Measurements from ENCODE around the gene LSM12.

Gene LSM12

GRCh38 chr17:44093231-44093900 is 26.9 kb upstream of the LSM12 start:
- no peak overlapping the region for H3K4me3 ChIP-seq (ENCODE audit: low read length)
- DNase-seq (ENCODE audit: low read depth) = no peak

DNA sequence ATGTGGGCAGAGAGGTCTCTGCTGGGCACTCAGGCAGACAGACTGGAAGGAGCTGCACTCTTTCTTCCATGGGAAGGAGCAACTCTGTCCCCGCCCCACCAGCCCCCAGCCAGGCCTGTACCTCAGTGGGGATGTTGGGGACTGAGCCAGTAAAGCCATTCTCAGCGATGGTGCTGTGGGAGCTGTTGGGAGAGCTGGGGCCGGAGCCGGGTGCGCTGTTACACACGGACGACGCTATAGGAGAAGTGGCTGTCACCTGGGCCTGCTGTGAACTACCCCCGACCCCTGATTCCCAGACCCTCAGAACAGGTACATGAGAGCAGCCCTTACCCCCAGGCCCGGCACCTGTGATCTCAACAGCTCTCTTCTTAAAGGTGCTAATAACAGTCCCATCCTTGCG is 25.6 kb upstream of the LSM12 start:
- TF ChIP-seq, protein P1, sequence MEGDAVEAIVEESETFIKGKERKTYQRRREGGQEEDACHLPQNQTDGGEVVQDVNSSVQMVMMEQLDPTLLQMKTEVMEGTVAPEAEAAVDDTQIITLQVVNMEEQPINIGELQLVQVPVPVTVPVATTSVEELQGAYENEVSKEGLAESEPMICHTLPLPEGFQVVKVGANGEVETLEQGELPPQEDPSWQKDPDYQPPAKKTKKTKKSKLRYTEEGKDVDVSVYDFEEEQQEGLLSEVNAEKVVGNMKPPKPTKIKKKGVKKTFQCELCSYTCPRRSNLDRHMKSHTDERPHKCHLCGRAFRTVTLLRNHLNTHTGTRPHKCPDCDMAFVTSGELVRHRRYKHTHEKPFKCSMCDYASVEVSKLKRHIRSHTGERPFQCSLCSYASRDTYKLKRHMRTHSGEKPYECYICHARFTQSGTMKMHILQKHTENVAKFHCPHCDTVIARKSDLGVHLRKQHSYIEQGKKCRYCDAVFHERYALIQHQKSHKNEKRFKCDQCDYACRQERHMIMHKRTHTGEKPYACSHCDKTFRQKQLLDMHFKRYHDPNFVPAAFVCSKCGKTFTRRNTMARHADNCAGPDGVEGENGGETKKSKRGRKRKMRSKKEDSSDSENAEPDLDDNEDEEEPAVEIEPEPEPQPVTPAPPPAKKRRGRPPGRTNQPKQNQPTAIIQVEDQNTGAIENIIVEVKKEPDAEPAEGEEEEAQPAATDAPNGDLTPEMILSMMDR (conservative IDR thresholded peaks at IDR 0.05; ENCODE audit: low read length) = no peak
- H3K4me3 ChIP-seq (ENCODE audit: low read length) = no peak overlapping the region
- DNase-seq (ENCODE audit: low read depth) = no peak

More at GRCh38 chr17:44093231-44093900, 26.9 kb upstream of the LSM12 start:
- TF ChIP-seq, protein P1 (conservative IDR thresholded peaks at IDR 0.05; ENCODE audit: low read length) = no peak

GRCh38 chr17:44091200-44091997 is 24.9 kb upstream of the LSM12 start:
- no peak for DNase-seq (ENCODE audit: low read depth)
- H3K4me3 ChIP-seq (ENCODE audit: low read length) = no peak overlapping the region
- TF ChIP-seq, protein P1 (conservative IDR thresholded peaks at IDR 0.05; ENCODE audit: low read length) = no peak

DNA sequence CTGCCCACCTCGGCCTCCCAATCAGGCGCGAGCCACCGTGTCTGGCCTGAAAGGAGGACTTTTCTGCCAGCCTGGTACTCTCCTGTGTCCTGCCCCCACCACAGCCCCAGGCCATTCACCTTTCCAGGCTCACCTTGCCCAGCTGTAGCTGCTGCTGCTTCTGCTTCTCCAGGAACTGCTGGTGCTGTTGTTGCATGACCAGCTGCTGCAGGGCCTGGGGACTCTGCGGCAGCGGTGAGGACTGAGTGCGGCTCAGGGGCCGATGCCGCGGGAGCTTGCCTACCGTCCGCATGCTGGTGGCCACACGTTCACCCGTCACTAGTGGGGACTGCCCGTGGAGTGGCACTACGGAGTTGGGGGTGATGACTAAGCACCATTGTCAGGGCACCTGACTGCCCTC is 21.8 kb upstream of the LSM12 start:
- no peak for DNase-seq (ENCODE audit: low read depth)
- TF ChIP-seq, protein P1 (conservative IDR thresholded peaks at IDR 0.05; ENCODE audit: low read length) = no peak
- no peak overlapping the region for H3K4me3 ChIP-seq (ENCODE audit: low read length)

DNA sequence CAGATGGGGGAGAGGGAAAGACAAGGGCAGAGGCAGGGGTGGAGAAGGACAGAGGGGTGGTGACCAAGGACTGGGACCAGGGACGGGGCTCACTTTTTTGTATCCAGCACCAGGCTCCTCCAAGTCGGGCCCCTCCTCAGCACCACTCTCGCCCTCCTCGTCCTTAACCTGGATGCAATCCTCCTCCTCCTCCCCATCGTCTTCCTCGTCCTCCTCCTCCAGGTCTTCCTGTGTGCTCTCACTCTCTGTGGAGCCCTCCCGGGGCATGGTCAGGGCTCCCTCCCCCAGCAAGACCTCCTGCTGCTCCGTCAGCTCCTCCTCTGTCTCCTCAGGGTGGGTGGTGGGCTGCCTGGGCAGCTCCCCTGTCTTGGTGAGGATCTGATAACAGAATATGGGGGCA is 20.8 kb upstream of the LSM12 start:
- DNase-seq (ENCODE audit: low read depth) = no peak
- H3K4me3 ChIP-seq (ENCODE audit: low read length) = no peak overlapping the region
- TF ChIP-seq, protein P1 (conservative IDR thresholded peaks at IDR 0.05; ENCODE audit: low read length) = no peak

DNA sequence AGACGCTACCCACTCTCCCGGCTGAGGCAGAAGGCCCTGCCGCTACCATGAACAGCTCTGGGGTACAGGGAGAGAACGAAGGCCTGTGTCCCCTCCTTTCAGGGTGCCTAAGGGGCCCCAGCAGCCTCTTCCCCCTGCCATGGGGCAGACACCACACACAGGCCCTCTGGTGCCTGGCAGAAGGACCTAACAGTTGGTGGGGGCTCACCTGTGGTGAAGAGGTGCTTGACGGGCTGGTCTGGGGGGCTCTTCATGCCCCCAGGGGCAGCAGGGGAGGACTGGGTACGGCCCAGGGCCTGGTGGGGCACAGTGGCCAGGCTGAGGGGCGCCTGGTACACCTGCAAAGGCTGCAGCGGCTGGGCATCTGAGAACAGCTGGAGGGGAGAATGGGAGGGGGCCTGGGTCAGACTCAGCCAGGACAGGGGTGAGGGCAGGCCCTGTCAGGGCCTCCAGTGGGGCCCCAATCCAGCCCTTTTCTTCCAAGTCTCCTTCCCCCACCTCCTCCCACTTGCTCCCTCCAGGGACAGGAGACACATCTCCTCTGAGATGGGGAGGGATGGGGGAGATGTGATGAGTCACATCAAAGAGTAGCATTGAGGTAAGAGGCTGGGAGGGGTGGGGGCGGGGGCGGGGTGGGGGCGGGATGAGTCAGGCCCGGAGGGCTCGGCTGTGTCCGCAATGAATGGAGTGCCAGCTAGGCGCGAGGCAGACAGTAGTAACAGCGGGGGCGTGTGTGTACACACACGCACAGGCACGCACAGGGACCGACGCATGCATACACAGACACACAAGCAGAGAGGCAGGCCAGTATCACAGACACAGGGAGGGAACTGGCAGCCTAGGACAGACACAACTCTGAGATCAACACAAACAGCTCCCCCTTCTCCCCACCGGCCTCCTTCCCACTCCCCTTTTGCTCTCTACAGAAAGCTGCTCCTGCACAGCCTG is 20.2 kb upstream of the LSM12 start:
- DNase-seq (ENCODE audit: low read depth) = peak; percentile 88
- TF ChIP-seq, protein P1 (conservative IDR thresholded peaks at IDR 0.05; ENCODE audit: low read length) = no peak
- H3K4me3 ChIP-seq (ENCODE audit: low read length) = no peak overlapping the region

All from AG10803 (cell line).